GM12872 (cell line): ENCODE measurements around the gene SIRT6.

Experiments
- CTCF ChIP-seq: IDR thresholded peaks from 3 replicates; pipeline ENCODE4 v1.5.1; 2011; ENCODE audit warnings: low read depth, mild to moderate bottlenecking, low read length, moderate library complexity; ENCODE audit not compliant: insufficient read depth

Gene SIRT6

GRCh38 chr19:4201798-4202197 is 19.4 kb upstream of the SIRT6 start:
- TF ChIP-seq CTCF: no peak

- TF ChIP-seq CTCF: no peak
These were observed 18.7 kb upstream of the SIRT6 start for GRCh38 chr19:4200940-4201542.

GRCh38 chr19:4199699-4200293 is 17.4 kb upstream of the SIRT6 start:
- no peak for TF ChIP-seq CTCF

- TF ChIP-seq CTCF: no peak
These were observed 16.2 kb upstream of the SIRT6 start for GRCh38 chr19:4198467-4199126.

- no peak for TF ChIP-seq CTCF
These were observed 15.5 kb upstream of the SIRT6 start for GRCh38 chr19:4197625-4198466.

GRCh38 chr19:4197228-4197624 is 14.9 kb upstream of the SIRT6 start:
- no peak for TF ChIP-seq CTCF

- no peak for TF ChIP-seq CTCF
These were observed 14.3 kb upstream of the SIRT6 start for GRCh38 chr19:4196587-4197148.
